ENCODE data around the gene GADD45A. TPM values are rescaled to one million over a fixed set of nuclear protein-coding genes. Genes with fewer than 3 reads are reported as not detected.

GADD45A gene
- total RNA-seq, 1 donor from 2014 or later, result 143 TPM

DNA sequence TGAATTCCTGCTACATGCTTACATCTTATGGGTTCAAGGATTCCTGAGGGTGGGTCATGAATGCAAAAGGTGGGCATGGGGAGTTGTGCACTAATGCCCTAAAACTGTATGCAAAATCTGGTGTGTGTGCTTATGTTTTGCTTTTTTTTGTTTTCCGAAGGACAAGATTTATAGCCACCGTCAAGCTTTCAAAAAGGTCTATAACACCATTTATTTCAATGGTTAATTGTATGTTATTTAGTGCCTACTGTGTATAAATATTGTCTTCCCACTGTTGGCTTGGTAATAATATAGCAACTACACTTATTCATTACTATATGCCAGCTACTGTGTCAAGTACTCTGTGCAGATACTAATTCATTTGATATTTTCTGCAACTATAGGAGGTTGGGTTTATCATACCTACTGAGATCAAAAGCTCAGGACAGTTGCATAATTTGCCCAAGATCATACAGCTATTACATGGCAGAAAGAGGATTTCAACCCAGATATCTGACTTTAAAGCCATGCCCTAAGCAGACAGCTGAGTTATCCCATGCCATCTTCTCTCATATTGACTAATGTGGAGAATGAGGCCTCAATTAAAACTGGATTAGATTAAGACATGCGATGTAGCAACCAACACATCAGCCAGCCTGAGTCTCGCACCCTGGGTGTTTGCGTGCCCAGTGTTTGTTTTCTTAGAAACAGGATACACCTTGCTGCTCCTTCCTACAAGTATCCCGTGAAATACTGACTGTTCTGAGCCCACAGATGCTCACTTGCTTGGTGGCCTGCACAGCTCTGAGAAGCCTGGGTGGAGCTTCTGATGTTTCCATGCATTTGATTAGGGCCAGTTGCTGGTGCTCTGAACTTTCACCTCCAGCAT, 34.6 kb downstream of the GADD45A start:
- H3K4me1 Mint-ChIP-seq (ENCODE audit: low read depth, unreplicated experiment), result no peaks in the 10 kb centered on the region
- H3K27ac Mint-ChIP-seq (ENCODE audit: unreplicated experiment), result no peak overlapping the region
- H3K4me3 Mint-ChIP-seq (ENCODE audit: unreplicated experiment), result no peak overlapping the region
- no peak for DNase-seq
- no peaks in the 10 kb centered on the region for H3K27me3 Mint-ChIP-seq (ENCODE audit: unreplicated experiment)
- TF ChIP-seq CTCF (IDR thresholded peaks at IDR 0.05; ENCODE audit: partially characterized antibody, unreplicated experiment), result no peak
- H3K9me3 Mint-ChIP-seq (ENCODE audit: unreplicated experiment), result no peaks in the 10 kb centered on the region
- no peaks in the 10 kb centered on the region for H3K36me3 Mint-ChIP-seq (ENCODE audit: unreplicated experiment)

DNA sequence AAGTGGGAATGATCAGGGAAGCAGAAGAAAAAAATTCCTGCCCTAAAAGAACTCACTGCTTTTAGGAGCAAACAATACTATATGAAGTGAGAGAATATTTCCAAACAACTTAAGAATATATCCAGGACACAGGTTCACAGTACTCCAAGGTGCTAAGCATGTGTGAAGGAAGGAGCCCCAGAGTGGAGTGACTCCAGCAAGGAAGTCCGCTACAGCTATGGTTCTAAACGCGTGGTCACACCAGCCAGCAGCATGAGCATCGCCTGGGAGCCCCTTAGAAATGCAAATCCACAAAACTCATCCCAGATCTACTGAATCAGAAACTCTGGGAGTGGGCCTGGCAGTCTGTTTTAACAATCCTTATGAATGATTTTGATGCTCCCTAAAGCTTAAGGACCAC, 36.1 kb downstream of the GADD45A start:
- TF ChIP-seq CTCF (IDR thresholded peaks at IDR 0.05; ENCODE audit: partially characterized antibody, unreplicated experiment), result no peak

DNA sequence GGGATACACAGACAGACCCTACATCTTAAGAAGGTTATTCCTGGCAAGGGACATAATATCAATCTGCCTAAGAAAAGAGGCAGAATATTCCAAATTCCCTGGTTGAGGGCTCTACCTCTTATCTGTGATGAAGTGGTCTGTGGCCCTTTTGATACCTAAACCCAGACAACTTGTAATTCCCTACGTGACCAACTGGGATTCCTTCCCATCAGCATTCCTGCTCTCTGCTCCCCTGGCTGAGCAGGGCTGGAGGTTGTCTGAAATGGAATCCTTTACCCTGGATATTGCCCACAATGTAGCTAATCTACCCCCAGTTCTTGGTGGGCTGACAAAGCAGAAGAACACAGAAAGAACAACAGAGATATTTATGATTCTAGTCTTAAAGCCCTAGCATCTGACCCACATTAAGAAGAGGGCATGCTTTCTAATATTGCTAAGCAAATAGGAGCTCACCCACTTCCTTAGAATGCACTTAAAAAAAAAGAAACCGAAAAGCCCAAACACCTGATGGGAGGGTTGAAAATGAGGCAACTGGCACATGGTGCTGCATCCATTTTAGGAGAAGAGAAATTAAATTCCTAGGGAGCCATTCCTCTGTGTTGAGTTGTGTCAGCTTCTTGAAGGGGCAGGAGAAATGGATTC, 36.8 kb downstream of the GADD45A start:
- no peak for TF ChIP-seq CTCF (IDR thresholded peaks at IDR 0.05; ENCODE audit: partially characterized antibody, unreplicated experiment)
- Mint-ChIP-seq H3K4me3 (ENCODE audit: unreplicated experiment) (no peak overlapping the region), H3K9me3 (ENCODE audit: unreplicated experiment) (no peaks in the 10 kb centered on the region), H3K27me3 (ENCODE audit: unreplicated experiment) (no peaks in the 10 kb centered on the region), H3K36me3 (ENCODE audit: unreplicated experiment) (no peaks in the 10 kb centered on the region), H3K4me1 (ENCODE audit: low read depth, unreplicated experiment) (no peaks in the 10 kb centered on the region), H3K27ac (ENCODE audit: unreplicated experiment) (no peak overlapping the region)
- no peak for DNase-seq

More for the DNA sequence above, 36.1 kb downstream of the GADD45A start:
- no peak for DNase-seq
- Mint-ChIP-seq H3K9me3 (ENCODE audit: unreplicated experiment) (no peaks in the 10 kb centered on the region), H3K27me3 (ENCODE audit: unreplicated experiment) (no peaks in the 10 kb centered on the region), H3K27ac (ENCODE audit: unreplicated experiment) (no peak overlapping the region), H3K4me3 (ENCODE audit: unreplicated experiment) (no peak overlapping the region), H3K4me1 (ENCODE audit: low read depth, unreplicated experiment) (no peaks in the 10 kb centered on the region), H3K36me3 (ENCODE audit: unreplicated experiment) (no peaks in the 10 kb centered on the region)

DNA sequence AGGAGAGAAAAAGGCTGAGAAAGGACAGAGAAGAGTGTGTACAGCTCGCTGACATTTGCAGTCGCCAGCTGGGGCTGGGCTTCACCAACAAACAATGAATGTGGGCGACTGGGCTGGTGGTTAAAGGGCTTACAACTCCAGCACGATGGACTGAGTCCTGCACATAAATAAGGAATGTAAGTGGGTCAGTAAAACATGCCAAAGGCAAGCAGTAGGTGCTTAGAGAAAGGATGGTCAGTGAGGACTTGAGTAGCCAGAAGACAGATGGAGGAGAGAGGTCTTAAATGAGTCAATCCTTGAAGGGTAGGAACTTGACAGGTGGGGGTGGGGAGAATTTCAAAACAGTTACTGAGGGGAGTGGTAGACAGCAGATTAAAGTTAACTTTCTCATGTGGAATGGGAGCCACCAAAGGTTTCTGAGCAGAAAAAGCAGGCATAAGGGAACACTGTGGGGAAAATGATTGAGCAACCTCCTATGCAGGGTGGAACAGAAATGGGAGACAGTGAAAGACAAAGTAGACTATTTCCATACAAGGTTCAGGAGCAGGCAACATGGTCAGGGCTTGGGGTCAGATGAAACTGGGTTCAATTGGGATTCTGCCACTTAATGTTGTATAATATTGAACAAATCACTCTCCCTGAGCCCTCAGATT, 37.4 kb downstream of the GADD45A start:
- H3K4me3 Mint-ChIP-seq (ENCODE audit: unreplicated experiment), result no peak overlapping the region
- H3K27me3 Mint-ChIP-seq (ENCODE audit: unreplicated experiment), result no peaks in the 10 kb centered on the region
- no peaks in the 10 kb centered on the region for H3K36me3 Mint-ChIP-seq (ENCODE audit: unreplicated experiment)
- no peak for DNase-seq
- no peaks in the 10 kb centered on the region for H3K4me1 Mint-ChIP-seq (ENCODE audit: low read depth, unreplicated experiment)
- no peaks in the 10 kb centered on the region for H3K9me3 Mint-ChIP-seq (ENCODE audit: unreplicated experiment)
- TF ChIP-seq CTCF (IDR thresholded peaks at IDR 0.05; ENCODE audit: partially characterized antibody, unreplicated experiment), result no peak
- H3K27ac Mint-ChIP-seq (ENCODE audit: unreplicated experiment), result no peak overlapping the region

Measured in glutamatergic neuron (in vitro differentiated cells).